HG03521 (cell line): ENCODE measurements around the gene MSRB1.

Experiments
- ATAC-seq: cut with Tn5 transposase; IDR thresholded peaks from one replicate; pipeline ENCODE4 v1.9.1; 2021; ENCODE audit warnings: mild to moderate bottlenecking, moderate library complexity; ENCODE audit not compliant: unreplicated experiment

Gene MSRB1

GRCh38 chr16:1979271-1980029, 36.5 kb upstream of the MSRB1 start:
- ATAC-seq: no peak

- ATAC-seq: no peak
Observed at GRCh38 chr16:1978476-1979120, 35.6 kb upstream of the MSRB1 start.

GRCh38 chr16:1977875-1978268, 34.9 kb upstream of the MSRB1 start:
- no peak for ATAC-seq

- ATAC-seq: no peak
Observed at GRCh38 chr16:1976951-1977874, 34.2 kb upstream of the MSRB1 start.

GRCh38 chr16:1976216-1976520, 33.2 kb upstream of the MSRB1 start:
- no peak for ATAC-seq

GRCh38 chr16:1975432-1976215, 32.6 kb upstream of the MSRB1 start:
- ATAC-seq: no peak

GRCh38 chr16:1974157-1975070, 31.4 kb upstream of the MSRB1 start:
- no peak for ATAC-seq

GRCh38 chr16:1973461-1974156, 30.6 kb upstream of the MSRB1 start:
- ATAC-seq: no peak

GRCh38 chr16:1972490-1972877, 29.5 kb upstream of the MSRB1 start:
- peak; percentile 4 for ATAC-seq

GRCh38 chr16:1971796-1972489, 28.9 kb upstream of the MSRB1 start, which contains the start of gene TBL3:
Gene TBL3 (plus strand): TSS chr16:1972053. CDS start chr16:1972165, 112 bp downstream.
- ATAC-seq: peak; percentile 88

- ATAC-seq: no peak
Observed at GRCh38 chr16:1968146-1968953, 25.4 kb upstream of the MSRB1 start.

- no peak for ATAC-seq
Observed at GRCh38 chr16:1966460-1966859, 23.5 kb upstream of the MSRB1 start, which contains the start of gene RNF151. Gene RNF151 (plus strand): TSS chr16:1966856. CDS start chr16:1966882, 26 bp downstream.

- ATAC-seq: no peak
Observed at GRCh38 chr16:1965396-1966001, 22.5 kb upstream of the MSRB1 start.

- ATAC-seq: peak; percentile 84
Observed at GRCh38 chr16:1964506-1965395, 21.8 kb upstream of the MSRB1 start, which contains the start of gene RPS2. Gene RPS2 (minus strand): TSS chr16:1964826. CDS start chr16:1964625, 201 bp downstream.

GRCh38 chr16:1963806-1964505, 21.0 kb upstream of the MSRB1 start:
- ATAC-seq: peak; percentile 3
